KOPT-K1 (cell line): ENCODE results near the gene ATP6V1G1.
A peak's percentile ranks its signal among the peaks of the same experiment; 100 is the strongest.

Source experiments
- H3K27ac ChIP-seq: fragments of 200-600 bp; sonication (generic); 2 replicates; pipeline ENCODE4 v1.5.1; 2016; ENCODE audit warnings: antibody characterized with exemption, mild to moderate bottlenecking, low read depth, low read length; ENCODE audit not compliant: poor library complexity, severe bottlenecking
- H3K36me3 ChIP-seq: fragments of 200-600 bp; sonication (generic); 2 replicates; pipeline ENCODE4 v1.5.1; 2017; ENCODE audit warnings: antibody characterized with exemption, mild to moderate bottlenecking, low read length, moderate library complexity; ENCODE audit not compliant: insufficient read depth
- H3K9me3 ChIP-seq: fragments of 200-600 bp; sonication (generic); 2 replicates; pipeline ENCODE4 v1.5.1; 2017; ENCODE audit warnings: antibody characterized with exemption, low read length, mild to moderate bottlenecking; ENCODE audit not compliant: insufficient read depth, poor library complexity, severe bottlenecking

Gene ATP6V1G1, protein sequence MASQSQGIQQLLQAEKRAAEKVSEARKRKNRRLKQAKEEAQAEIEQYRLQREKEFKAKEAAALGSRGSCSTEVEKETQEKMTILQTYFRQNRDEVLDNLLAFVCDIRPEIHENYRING

DNA sequence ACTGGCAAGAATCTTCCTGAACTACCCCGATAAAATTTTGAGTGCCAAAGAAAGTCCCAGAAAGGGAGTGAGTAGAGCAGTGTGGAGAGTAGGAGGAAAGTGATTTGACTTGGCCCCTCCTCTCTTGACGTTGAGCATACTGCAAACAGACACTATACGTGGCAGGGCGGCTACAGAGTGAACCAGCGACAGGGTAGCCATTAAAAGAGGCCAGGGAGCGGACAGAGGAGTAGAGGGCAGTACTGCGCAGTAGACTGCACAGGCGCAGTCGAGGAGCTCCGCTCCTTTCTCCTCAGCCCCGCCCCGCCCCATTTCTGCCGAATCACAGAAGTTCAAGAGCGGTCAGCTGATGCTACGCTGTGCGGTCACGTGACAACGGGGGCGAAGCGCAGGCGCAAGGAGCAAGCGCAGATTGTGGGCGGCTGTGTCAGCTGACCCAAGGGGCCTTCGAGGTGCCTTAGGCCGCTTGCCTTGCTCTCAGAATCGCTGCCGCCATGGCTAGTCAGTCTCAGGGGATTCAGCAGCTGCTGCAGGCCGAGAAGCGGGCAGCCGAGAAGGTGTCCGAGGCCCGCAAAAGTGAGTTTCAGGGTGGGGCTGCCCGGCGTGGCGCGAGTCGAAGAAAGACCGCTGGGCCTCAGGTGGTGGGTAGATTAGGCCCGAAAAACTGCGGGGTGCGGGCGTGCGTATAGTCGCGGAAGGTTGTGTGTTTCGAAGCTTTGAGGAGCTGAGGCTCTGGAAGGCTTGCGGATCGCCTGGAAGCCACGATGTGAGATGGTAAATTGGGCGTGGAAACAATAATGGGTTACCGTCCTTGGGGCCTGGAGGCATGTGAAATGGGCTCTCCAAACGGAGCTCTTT, at the start of gene ATP6V1G1:
Gene ATP6V1G1 (plus strand): TSS at position 425 of the 858 bp plus-strand sequence. CDS start 70 bp downstream, at position 495.
- peaks cover 4% of the 10 kb centered on the region for H3K36me3 ChIP-seq
- peak within 1 kb of the TSS; percentile 90 for H3K27ac ChIP-seq
- H3K9me3 ChIP-seq: no peaks in the 10 kb centered on the region

DNA sequence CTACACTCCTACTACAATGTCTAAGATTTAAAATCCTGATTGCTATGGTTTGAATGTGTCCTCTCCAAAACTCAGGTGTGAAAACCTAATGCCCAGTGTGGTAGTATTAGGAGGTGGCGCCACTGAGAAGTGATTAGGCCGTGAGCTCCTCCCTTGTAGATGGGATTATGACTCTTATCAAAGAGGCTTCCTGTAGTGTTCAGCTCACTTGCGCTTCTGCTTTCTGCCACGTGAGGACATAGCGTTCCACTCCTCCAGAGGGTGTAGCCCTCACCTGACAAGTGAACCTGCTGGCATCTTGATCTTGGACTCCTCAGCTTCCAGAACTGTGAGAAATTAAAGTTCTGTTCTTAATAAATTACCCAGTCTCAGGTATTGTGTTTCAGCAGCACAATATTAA, 49.3 kb upstream of the ATP6V1G1 start:
- no peaks in the 10 kb centered on the region for H3K9me3 ChIP-seq
- no peak overlapping the region for H3K27ac ChIP-seq
- no peaks in the 10 kb centered on the region for H3K36me3 ChIP-seq

- Histone ChIP-seq H3K27ac (no peak overlapping the region), H3K9me3 (no peaks in the 10 kb centered on the region), H3K36me3 (no peaks in the 10 kb centered on the region)
Observed at GRCh38 chr9:114539701-114540380, 47.7 kb upstream of the ATP6V1G1 start.

DNA sequence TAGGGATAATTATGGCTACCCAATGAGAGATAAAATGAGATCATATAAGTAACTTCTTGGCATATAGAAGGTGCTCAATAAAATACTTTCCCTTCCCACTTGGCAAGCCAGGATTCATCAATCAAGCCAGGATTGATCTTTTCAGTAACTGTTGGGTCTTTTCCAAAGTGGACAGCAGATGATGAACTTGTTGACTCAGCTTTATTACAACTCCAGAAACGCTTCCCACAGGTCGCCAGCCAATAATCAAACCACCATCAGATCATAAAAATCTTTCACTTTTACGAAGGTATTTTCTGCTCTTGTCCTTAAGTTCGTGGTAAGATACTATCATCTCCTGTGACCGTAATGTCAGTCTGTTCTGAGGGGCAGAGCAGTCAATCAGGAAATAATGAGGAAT, 42.5 kb upstream of the ATP6V1G1 start:
- Histone ChIP-seq H3K9me3 (no peaks in the 10 kb centered on the region), H3K36me3 (no peaks in the 10 kb centered on the region), H3K27ac (no peak overlapping the region)

DNA sequence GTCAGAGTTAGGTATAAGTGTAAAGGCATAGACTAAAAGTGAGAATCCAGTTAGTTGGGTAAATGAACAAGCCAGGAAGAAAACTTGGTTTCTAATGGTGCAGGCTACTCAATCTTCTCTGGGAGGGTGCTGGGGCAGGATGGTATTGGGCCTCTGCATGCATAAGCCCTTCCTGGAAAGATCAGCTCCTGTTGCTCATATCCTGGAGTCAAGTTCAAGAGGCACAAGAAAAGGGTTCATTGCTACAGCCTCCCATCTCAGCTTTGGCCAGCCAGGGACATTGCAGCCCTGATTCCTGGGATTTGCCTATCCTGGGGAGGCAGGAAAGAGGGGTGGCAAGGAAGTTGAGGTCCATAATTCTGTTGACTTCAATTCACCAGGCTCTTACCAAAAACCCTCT, 40.7 kb upstream of the ATP6V1G1 start:
- no peaks in the 10 kb centered on the region for H3K9me3 ChIP-seq
- no peak overlapping the region for H3K27ac ChIP-seq
- H3K36me3 ChIP-seq: no peaks in the 10 kb centered on the region

GRCh38 chr9:114549697-114550330, 37.8 kb upstream of the ATP6V1G1 start:
- no peak overlapping the region for H3K27ac ChIP-seq
- no peaks in the 10 kb centered on the region for H3K36me3 ChIP-seq
- no peaks in the 10 kb centered on the region for H3K9me3 ChIP-seq

GRCh38 chr9:114551750-114552685, 35.6 kb upstream of the ATP6V1G1 start:
- H3K27ac ChIP-seq: no peak overlapping the region
- no peaks in the 10 kb centered on the region for H3K36me3 ChIP-seq
- no peaks in the 10 kb centered on the region for H3K9me3 ChIP-seq

DNA sequence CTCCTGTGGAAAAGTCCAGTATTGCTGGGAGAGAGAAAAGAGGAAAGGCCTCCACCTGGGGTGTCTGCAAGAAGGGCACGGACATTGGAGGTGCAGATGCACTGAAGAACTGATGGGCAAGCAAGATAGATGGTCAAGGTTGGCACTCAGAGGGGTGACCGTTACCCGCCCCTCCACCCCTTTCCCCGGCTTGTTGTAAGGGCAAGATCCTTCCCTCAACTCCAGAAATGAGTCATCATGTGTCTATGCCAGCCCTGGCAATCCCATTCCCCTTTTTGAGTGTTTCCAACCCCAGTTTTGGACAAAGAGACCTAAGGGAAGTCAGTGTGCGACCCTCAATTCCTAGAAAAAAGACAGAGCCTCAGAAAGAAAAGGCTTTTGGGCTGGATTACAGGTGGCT, 34.9 kb upstream of the ATP6V1G1 start:
- Histone ChIP-seq H3K36me3 (no peaks in the 10 kb centered on the region), H3K27ac (no peak overlapping the region)

DNA sequence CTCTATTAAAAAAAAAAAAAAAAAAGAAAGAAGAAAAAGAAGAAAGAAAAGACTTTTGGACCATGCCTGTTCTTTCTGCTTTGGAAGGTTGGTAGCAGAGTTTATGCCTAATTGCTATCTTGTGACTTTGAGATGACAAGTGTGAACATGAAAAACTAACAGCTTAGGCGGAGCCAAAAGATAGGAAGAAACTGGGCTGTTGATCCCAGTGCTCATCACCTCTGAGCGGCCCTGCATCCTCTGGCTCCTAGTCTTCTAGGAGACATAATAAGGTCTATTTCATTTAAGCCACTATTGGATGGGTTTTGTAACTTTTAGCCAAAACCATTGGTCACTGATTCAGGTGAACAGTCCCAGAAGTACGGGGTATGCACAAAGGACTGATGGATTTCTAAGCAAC, 34.4 kb upstream of the ATP6V1G1 start:
- no peaks in the 10 kb centered on the region for H3K36me3 ChIP-seq
- H3K27ac ChIP-seq: no peak overlapping the region
- H3K9me3 ChIP-seq: no peaks in the 10 kb centered on the region

More for the DNA sequence above, 34.9 kb upstream of the ATP6V1G1 start:
- no peaks in the 10 kb centered on the region for H3K9me3 ChIP-seq

DNA sequence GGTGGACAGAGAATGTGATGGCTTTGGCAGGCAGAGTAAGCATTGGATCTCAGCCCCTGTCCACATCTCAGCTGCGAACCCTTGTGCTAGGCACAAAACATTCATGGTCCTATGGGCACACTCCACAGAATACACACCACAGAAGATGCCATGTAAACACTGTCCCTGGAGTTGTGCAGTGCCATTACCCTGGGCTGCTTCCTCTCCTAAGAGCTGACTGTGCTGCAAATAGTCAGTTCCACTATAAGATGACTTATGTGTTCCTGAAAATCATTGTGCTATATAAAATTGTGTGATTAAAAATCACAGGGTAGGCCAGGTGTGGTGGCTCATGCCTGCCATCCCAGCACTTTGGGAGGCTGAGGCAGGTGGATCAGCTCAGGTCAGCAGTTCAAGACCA, 31.9 kb upstream of the ATP6V1G1 start:
- Histone ChIP-seq H3K9me3 (no peaks in the 10 kb centered on the region), H3K27ac (no peak overlapping the region), H3K36me3 (no peaks in the 10 kb centered on the region)

GRCh38 chr9:114558027-114558675, 29.4 kb upstream of the ATP6V1G1 start:
- no peaks in the 10 kb centered on the region for H3K36me3 ChIP-seq
- no peak overlapping the region for H3K27ac ChIP-seq
- no peaks in the 10 kb centered on the region for H3K9me3 ChIP-seq

DNA sequence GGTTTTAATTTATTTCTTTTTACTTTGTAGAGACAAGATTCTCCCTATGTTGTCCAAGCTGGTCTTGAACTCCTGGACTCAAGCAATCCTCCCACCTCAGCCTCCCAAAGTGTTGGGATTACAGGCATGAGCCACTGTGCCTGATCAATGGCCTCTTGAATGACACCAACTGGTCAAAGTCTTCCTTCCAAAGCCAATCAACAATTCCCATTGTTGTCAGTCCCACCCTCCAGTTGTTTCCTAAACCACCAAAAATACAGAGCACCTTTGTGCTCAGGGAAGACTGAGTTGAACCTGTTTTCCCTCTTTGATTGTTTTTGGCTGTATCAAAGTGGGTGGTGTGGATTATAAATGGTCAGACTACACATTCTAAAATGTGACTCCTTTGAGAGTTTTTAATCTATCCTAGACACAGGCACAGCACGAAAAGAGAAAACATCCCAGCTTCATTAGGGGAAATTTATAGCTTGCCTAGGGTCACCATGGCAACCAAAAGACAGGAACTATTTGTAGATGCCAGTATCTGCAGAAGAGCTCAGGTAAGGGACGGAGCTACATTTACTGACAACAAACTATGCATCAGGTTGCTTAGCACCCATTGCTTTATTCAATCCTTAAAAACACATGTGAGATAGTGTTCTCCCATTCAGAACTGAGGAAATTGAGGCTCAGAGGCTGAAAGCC, 27.6 kb upstream of the ATP6V1G1 start:
- no peak overlapping the region for H3K27ac ChIP-seq
- H3K9me3 ChIP-seq: no peaks in the 10 kb centered on the region
- no peaks in the 10 kb centered on the region for H3K36me3 ChIP-seq

GRCh38 chr9:114560956-114561355, 26.6 kb upstream of the ATP6V1G1 start:
- Histone ChIP-seq H3K27ac (no peak overlapping the region), H3K36me3 (no peaks in the 10 kb centered on the region), H3K9me3 (no peaks in the 10 kb centered on the region)
